ENCODE measurements around the gene REXO2. TPM values are rescaled to one million over a fixed set of nuclear protein-coding genes. Genes with fewer than 3 reads are reported as not detected.

The REXO2 gene
- total RNA-seq, 4 donors from 2014 or later = 53.8 to 158 (median 84.3) TPM

DNA sequence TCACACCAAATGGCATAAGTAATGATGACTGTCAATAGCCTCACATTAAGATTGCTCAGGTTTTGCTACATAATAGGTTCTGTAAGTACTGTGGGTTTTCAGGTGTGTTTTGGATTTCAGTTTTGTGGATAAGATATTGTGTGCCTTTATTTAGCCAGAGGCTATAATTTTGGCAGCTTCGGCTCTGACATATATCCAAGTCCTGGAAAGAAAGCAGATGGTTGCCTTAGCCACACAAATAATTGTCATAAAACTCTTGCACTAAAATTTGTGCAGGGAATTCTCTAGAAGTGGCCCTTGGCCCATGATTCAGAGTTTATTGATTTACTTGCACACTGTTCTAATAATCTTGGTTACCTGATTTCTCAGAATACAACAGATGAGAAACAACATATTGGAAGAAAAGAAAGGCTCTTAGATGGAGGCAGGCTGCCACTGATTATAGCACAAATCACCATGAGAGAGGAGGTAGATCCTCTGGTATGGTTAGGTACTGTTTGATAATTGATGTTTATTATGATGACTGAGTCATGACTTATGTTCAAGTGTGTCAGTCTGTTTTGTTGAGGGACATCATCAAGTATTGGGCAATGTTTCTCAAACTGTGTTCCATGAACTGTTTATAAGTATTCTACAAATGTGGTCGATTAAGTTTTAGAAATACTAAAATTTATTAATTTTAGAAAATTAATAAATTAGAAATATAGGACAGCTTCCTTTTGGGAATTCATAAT is 9.6 kb downstream of the REXO2 start:
- Histone ChIP-seq H3K27me3 (no peaks in the 10 kb centered on the region), H3K4me3 (no peak overlapping the region), H3K4me1 (peaks cover 0 to 4% of the 10 kb centered on the region in 2 donors), H3K27ac (no peak overlapping the region), H3K9me3 (no peaks in the 10 kb centered on the region), H3K36me3 (no peaks in the 10 kb centered on the region)
- intact Hi-C loops (cut with DNase I; ENCODE audit: low total_unique reads) = no loop called here
- TF ChIP-seq POLR2A (IDR thresholded peaks at IDR 0.05) = no peak
- TF ChIP-seq CTCF (IDR thresholded peaks at IDR 0.05) = no peak
- no peak for DNase-seq

GRCh38 chr11:114449845-114450244 is 10.6 kb downstream of the REXO2 start:
- H3K4me3 ChIP-seq = no peak overlapping the region
- H3K27me3 ChIP-seq = no peaks in the 10 kb centered on the region
- TF ChIP-seq POLR2A (IDR thresholded peaks at IDR 0.05) (no peak), CTCF (IDR thresholded peaks at IDR 0.05) (no peak)
- no peak for DNase-seq
- intact Hi-C loops (cut with DNase I; ENCODE audit: low total_unique reads) = no loop called here
- no peaks in the 10 kb centered on the region for H3K36me3 ChIP-seq
- H3K9me3 ChIP-seq = no peaks in the 10 kb centered on the region
- no peak overlapping the region for H3K27ac ChIP-seq
- peaks cover 0 to 4% of the 10 kb centered on the region in 2 donors for H3K4me1 ChIP-seq

GRCh38 chr11:114452399-114452798 is 13.1 kb downstream of the REXO2 start:
- H3K27me3 ChIP-seq = no peaks in the 10 kb centered on the region
- H3K9me3 ChIP-seq = no peaks in the 10 kb centered on the region
- intact Hi-C loops (cut with DNase I; ENCODE audit: low total_unique reads) = no loop called here
- H3K4me3 ChIP-seq = no peak overlapping the region
- H3K4me1 ChIP-seq = peaks cover 0 to 4% of the 10 kb centered on the region in 2 donors
- no peak overlapping the region for H3K27ac ChIP-seq
- no peak for TF ChIP-seq CTCF (IDR thresholded peaks at IDR 0.05)
- no peak for TF ChIP-seq POLR2A (IDR thresholded peaks at IDR 0.05)
- no peak for DNase-seq
- H3K36me3 ChIP-seq = no peaks in the 10 kb centered on the region

GRCh38 chr11:114463999-114464398 is 24.7 kb downstream of the REXO2 start:
- H3K27me3 ChIP-seq = no peaks in the 10 kb centered on the region
- TF ChIP-seq POLR2A (IDR thresholded peaks at IDR 0.05) (no peak), CTCF (IDR thresholded peaks at IDR 0.05) (no peak)
- intact Hi-C loops (cut with DNase I; ENCODE audit: low total_unique reads) = no loop called here

DNA sequence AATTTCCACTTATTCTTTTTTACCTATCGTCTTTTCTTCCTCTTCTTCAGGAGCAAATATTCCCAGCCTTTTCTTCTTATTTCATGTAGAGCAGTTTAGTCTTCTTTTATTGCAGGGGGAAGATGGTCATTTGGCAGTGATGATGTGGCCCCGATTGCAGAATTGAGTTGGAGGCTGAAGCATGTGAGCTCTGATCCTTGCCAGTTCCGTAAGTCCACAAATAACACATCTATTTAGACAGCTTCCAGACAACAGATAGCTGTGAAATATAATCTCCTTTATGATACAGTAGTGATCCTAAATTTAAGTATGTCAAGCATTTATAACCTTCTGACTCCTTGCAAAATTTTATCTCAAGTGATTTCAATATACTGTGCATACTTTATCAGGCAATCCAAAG is 27.5 kb downstream of the REXO2 start:
- DNase-seq = no peak
- no peak overlapping the region for H3K4me3 ChIP-seq
- H3K27ac ChIP-seq = peak overlapping the region in 1 of 2 donors; percentile 3
- TF ChIP-seq POLR2A (IDR thresholded peaks at IDR 0.05) (no peak), CTCF (IDR thresholded peaks at IDR 0.05) (no peak)
- H3K9me3 ChIP-seq = no peaks in the 10 kb centered on the region
- no peaks in the 10 kb centered on the region for H3K36me3 ChIP-seq
- intact Hi-C loops (cut with DNase I; ENCODE audit: low total_unique reads) = no loop called here
- no peaks in the 10 kb centered on the region for H3K27me3 ChIP-seq
- H3K4me1 ChIP-seq = no peaks in the 10 kb centered on the region

More at GRCh38 chr11:114463999-114464398, 24.7 kb downstream of the REXO2 start:
- Histone ChIP-seq H3K9me3 (no peaks in the 10 kb centered on the region), H3K4me1 (no peaks in the 10 kb centered on the region), H3K36me3 (no peaks in the 10 kb centered on the region), H3K4me3 (no peak overlapping the region), H3K27ac (no peak overlapping the region)
- no peak for DNase-seq

All from uterus (tissue), 4 donors.